ENCODE results near the gene TNNI2.

TNNI2 gene

GRCh38 chr11:1889224-1889930, 50.6 kb downstream of the TNNI2 start:
- no peak for DNase-seq

- no peak for DNase-seq
Observed at GRCh38 chr11:1889941-1890855, 51.4 kb downstream of the TNNI2 start.

Measured in fibroblast of skin of scalp (primary cell).